ENCODE measurements around the gene CIROP. TPM values are rescaled to one million over a fixed set of nuclear protein-coding genes. Genes with fewer than 3 reads are reported as not detected.

The CIROP gene
- total and polyA plus RNA-seq, 9 of the 15 experiments (the other 6 are each of a cell fraction or from before 2014, with no cell fraction given) = not detected

GRCh38 chr14:23068789-23069412 is 35.9 kb downstream of the CIROP start (continued):
- TF ChIP-seq XRCC5 (IDR thresholded peaks at IDR 0.05; ENCODE audit: low read depth, low read length) (peak; percentile 79; the same call in 1 of the 2 replicates), ERF (CRISPR knock-in tag; IDR thresholded peaks at IDR 0.05) (no peak), EGR1 (conservative IDR thresholded peaks at IDR 0.05) (no peak), KDM5B (IDR thresholded peaks at IDR 0.05; ENCODE audit: insufficient replicate concordance, low read depth, low read length) (no peak), SP1 (CRISPR knock-in tag; IDR thresholded peaks at IDR 0.05) (0 out of 2 replicates have a peak, but pooled peaks have one; percentile 44), SIN3B (IDR thresholded peaks at IDR 0.05; ENCODE audit: low read depth) (no peak), NR1H2 (CRISPR knock-in tag; IDR thresholded peaks at IDR 0.05) (no peak), NR2F6 (CRISPR knock-in tag; IDR thresholded peaks at IDR 0.05) (no peak), ADNP (tag; IDR thresholded peaks at IDR 0.05) (no peak), HDAC3 (IDR thresholded peaks at IDR 0.05; ENCODE audit: borderline replicate concordance, partially characterized antibody) (peak; percentile 45), BDP1 (IDR thresholded peaks at IDR 0.05; ENCODE audit: insufficient read depth, insufficient read length) (no peak), ZFP91 (CRISPR knock-in tag; IDR thresholded peaks at IDR 0.05) (no peak), THAP12 (CRISPR knock-in tag; IDR thresholded peaks at IDR 0.05) (no peak), ZNF124 (CRISPR knock-in tag; IDR thresholded peaks at IDR 0.05) (no peak), MEIS2 (IDR thresholded peaks at IDR 0.05; ENCODE audit: partially characterized antibody) (no peak), NCOA4 (IDR thresholded peaks at IDR 0.05; ENCODE audit: partially characterized antibody) (no peak), GABPB2 (CRISPR knock-in tag; conservative IDR thresholded peaks at IDR 0.05) (no peak), TAF9B (IDR thresholded peaks at IDR 0.05; ENCODE audit: partially characterized antibody) (no peak), DMBX1 (CRISPR knock-in tag; IDR thresholded peaks at IDR 0.05; ENCODE audit: borderline replicate concordance) (no peak), ZNF121 (CRISPR knock-in tag; conservative IDR thresholded peaks at IDR 0.05) (no peak), KDM2B (CRISPR knock-in tag; IDR thresholded peaks at IDR 0.05) (no peak), TAF7 (tag; IDR thresholded peaks at IDR 0.05) (no peak), ZNF444 (CRISPR knock-in tag; IDR thresholded peaks at IDR 0.05) (no peak), TBL1XR1 (IDR thresholded peaks at IDR 0.05; ENCODE audit: low read length in 2 of 2) (no peak), USF1 (CRISPR knock-in tag; IDR thresholded peaks at IDR 0.05) (no peak), IRF9 (tag; IDR thresholded peaks at IDR 0.05) (no peak)

Data from K562 (cell line).